ENCODE results near the gene EEIG2. TPM values are rescaled to one million over a fixed set of nuclear protein-coding genes. Genes with fewer than 3 reads are reported as not detected.
"Not testable (repeated sequence)": the region's sequence is repeated elsewhere in the genome, so short reads cannot be mapped to it uniquely, and the experiment has no call there.

The EEIG2 gene
- total RNA-seq, result 25.4 and 26.4 TPM in 2 replicates

DNA sequence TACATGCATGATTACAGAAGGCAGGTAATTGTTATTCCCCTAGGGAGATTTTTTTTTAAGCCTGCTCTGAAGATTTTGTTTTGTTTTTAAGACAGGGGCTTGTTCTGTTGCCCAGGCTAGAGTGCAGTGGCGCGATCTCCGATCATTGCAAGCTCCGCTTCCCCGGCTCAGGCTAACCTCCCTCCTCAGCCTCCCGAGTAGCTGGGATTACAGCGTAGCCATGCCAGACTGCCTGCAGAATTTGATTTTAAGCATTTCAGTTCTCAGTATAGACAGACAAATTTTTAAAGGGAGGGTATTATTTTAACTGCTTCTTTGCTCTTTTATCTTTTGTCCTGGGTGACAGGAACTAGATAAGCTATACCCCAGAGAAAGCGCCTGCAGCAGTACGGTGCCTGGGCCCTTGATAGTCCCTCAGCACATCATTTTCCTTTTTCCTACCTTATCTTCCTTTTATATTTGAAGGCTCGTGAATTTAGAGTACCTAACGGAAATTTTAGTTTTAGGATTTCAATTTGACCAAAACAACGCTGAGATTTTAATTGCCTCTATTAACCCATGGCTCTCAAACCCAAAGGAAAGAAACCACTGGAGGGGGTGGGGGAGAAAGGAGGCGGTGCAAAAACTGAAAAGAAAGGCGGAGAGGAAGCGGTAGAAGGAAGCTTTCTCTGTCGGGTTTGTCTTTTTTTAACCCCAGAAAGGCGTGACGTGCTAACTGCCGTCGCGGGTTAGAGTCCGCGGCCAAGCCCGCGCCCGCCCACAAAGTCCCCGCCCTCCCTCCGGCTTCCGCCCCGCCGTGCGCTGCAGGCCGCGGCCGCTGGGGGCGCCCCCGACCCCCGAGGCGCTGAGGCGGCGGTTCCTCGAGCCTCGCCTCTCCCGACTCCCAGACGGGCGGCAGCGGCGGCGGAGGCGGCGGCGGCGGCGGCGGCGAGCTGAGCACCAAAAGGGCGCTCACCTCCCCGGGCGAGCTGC, at the start of gene EEIG2:
Gene EEIG2 (plus strand): TSS at position 886 of the 972 bp plus-strand sequence. CDS start 329 bp downstream, outside the sequence.
- peak within 1 kb of the TSS; percentile 95 for H3K4me3 Mint-ChIP-seq (ENCODE audit: low read depth)
- peak; percentile 87 for DNase-seq (ENCODE audit: low spot score)
- peak within 1 kb of the TSS; percentile 77 for H3K27ac Mint-ChIP-seq
- H3K9me3 Mint-ChIP-seq, result no peaks in the 10 kb centered on the region
- no peaks in the 10 kb centered on the region for H3K36me3 Mint-ChIP-seq (ENCODE audit: low read depth)
- intact Hi-C loops (cut with micrococcal nuclease), result loop anchor here (1.0 to 2.0 kb wide), 3 partner anchors 55 to 133 kb away; partner anchors contain the start of gene PRPF38B
- peaks cover 4% of the 10 kb centered on the region for H3K27me3 Mint-ChIP-seq (ENCODE audit: low read depth)
- H3K4me1 Mint-ChIP-seq (ENCODE audit: low read depth), result peaks cover 40% of the 10 kb centered on the region

DNA sequence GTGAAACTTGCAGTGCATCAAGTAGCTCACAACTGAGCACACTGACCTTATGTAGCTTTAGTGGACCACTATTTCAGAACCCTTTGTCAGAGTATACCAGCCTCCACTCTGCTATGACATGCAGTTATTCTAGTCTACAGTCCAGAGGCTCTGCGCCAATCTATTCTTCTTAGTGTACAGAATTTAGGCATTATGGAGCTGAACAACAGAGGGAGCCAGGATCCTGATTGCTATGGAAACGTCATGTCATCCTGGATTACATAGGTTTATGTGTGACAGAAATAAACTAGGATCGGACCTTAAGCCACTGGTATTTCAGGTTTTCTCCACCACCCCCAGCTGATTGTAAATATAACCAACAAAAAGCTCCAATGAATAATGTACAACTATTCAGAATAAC, 48.1 kb upstream of the EEIG2 start:
- no peak overlapping the region for H3K4me3 Mint-ChIP-seq (ENCODE audit: low read depth)
- DNase-seq (ENCODE audit: low spot score), result no peak
- peaks cover 8% of the 10 kb centered on the region for H3K36me3 Mint-ChIP-seq (ENCODE audit: low read depth)
- peaks cover 31% of the 10 kb centered on the region for H3K27me3 Mint-ChIP-seq (ENCODE audit: low read depth)
- H3K4me1 Mint-ChIP-seq (ENCODE audit: low read depth), result peaks cover 7% of the 10 kb centered on the region
- H3K9me3 Mint-ChIP-seq, result peaks cover 19% of the 10 kb centered on the region
- no peak overlapping the region for H3K27ac Mint-ChIP-seq
- intact Hi-C loops (cut with micrococcal nuclease), result loop anchor here (1.0 kb wide), 2 partner anchors 50 to 132 kb away; no protein-coding TSS in a partner anchor

DNA sequence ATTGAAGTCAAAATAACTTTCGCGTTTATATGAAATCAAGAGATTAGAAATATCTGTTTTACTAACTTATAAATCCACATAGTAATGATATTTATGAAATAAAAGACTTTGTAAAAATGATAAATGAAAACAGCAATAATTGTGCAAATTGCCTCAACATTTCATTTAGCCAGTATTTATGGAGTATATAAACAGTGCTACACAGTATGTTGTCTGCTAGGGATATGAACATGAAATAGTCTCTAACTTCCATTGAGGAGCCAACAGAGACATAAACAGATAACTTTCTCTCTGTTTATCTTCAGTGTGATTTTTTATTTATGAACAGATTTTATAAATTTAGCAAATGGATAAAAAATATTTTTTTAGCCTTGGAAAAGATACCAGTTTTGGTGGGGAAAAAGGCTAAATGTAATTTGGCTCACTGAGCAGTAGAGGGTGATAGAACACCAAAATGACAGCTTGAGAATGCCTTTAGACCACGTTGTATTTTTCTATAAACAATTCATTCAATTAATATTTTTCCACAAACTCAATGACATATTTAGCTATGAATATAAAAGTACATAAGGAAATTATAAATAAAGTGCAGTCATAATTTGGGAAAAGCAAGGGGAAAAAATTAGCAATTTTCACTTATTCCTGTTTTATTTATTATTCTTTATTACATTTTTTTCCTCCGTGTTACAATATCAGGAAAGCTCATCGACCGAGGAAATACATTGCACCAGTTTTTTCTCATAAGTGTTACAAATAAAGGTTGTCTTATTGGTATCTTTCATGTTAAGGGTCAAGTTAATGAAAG, 47.5 kb upstream of the EEIG2 start:
- Mint-ChIP-seq H3K27me3 (ENCODE audit: low read depth) (peaks cover 36% of the 10 kb centered on the region), H3K27ac (no peak overlapping the region), H3K4me3 (ENCODE audit: low read depth) (no peak overlapping the region)

DNA sequence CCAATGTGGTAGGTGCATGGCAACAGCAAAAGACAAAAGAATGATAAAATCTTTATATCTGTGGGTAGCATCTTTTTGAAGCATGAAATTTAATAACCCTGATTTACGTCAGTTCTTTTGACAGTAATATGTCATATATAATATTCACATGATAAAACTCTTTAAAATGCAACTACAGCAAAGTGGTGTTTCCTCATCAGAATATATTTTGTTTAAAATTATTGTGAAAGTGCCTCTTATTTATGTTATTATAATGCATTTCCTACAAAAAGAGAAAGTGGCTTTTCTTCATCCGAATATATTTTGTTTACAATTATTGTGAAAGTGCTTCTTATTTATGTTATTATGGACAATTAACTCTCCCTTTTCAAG, 46.9 kb upstream of the EEIG2 start:
- Mint-ChIP-seq H3K27ac (no peak overlapping the region), H3K9me3 (peaks cover 19% of the 10 kb centered on the region), H3K27me3 (ENCODE audit: low read depth) (peaks cover 32% of the 10 kb centered on the region), H3K4me3 (ENCODE audit: low read depth) (no peak overlapping the region), H3K36me3 (ENCODE audit: low read depth) (peaks cover 8% of the 10 kb centered on the region), H3K4me1 (ENCODE audit: low read depth) (peaks cover 7% of the 10 kb centered on the region)
- intact Hi-C loops (cut with micrococcal nuclease), result no loop called here
- no peak for DNase-seq (ENCODE audit: low spot score)

More for the DNA sequence above, 47.5 kb upstream of the EEIG2 start:
- intact Hi-C loops (cut with micrococcal nuclease), result loop anchor here (1.0 kb wide), 2 partner anchors 49 to 131 kb away; no protein-coding TSS in a partner anchor
- H3K36me3 Mint-ChIP-seq (ENCODE audit: low read depth), result peaks cover 8% of the 10 kb centered on the region
- H3K4me1 Mint-ChIP-seq (ENCODE audit: low read depth), result peaks cover 7% of the 10 kb centered on the region
- DNase-seq (ENCODE audit: low spot score), result no peak
- peaks cover 19% of the 10 kb centered on the region for H3K9me3 Mint-ChIP-seq

DNA sequence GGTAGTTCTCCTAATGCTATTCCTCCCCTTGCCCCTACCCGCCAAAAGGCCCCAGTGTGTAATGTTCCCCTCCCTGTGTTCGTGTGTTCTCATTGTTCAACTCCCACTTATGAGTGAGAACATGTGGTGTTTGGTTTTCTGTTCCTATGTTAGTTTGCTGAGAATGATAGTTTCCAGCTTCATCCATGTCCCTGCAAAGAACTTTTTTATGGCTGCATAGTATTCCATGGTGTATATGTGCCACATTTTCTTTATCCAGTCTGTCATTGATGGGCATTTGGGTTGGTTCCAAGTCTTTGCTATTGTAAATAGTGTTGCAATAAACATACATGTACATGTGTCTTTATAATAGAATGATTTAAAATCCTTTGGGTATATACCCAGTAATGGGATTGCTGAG, 46.0 kb upstream of the EEIG2 start:
- H3K36me3 Mint-ChIP-seq (ENCODE audit: low read depth); H3K27ac Mint-ChIP-seq; H3K4me3 Mint-ChIP-seq (ENCODE audit: low read depth); H3K4me1 Mint-ChIP-seq (ENCODE audit: low read depth); intact Hi-C loops (cut with micrococcal nuclease); DNase-seq (ENCODE audit: low spot score): not testable (repeated sequence)
- H3K27me3 Mint-ChIP-seq (ENCODE audit: low read depth), result peaks cover 35% of the 10 kb centered on the region
- peaks cover 17% of the 10 kb centered on the region for H3K9me3 Mint-ChIP-seq

DNA sequence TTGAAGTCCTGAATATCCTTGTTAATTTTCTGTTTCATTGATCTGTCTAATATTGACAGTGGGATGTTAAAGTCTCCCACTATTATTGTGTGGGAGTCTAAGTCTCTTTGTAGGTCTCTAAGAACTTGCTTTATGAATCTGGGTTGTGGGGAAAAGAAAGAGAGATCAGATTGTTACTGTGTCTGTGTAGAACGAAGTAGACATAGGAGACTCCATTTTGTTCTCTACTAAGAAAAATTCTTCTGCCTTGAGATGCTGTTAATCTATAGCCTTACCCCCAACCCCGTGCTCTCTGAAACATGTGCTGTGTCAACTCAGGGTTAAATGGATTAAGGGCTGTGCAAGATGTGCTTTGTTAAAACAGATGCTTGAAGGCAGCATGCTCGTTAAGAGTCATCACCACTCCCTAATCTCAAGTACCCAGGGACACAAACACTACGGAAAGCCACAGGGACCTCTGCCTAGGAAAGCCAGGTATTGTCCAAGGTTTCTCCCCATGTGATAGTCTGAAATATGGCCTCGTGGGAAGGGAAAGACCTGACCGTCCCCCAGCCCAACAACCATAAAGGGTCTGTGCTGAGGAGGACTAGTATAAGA, 42.5 kb upstream of the EEIG2 start:
- Mint-ChIP-seq H3K4me1 (ENCODE audit: low read depth) (peaks cover 14% of the 10 kb centered on the region), H3K27me3 (ENCODE audit: low read depth) (peaks cover 31% of the 10 kb centered on the region)
- H3K9me3 Mint-ChIP-seq; DNase-seq (ENCODE audit: low spot score); H3K36me3 Mint-ChIP-seq (ENCODE audit: low read depth); H3K27ac Mint-ChIP-seq; intact Hi-C loops (cut with micrococcal nuclease); H3K4me3 Mint-ChIP-seq (ENCODE audit: low read depth): not testable (repeated sequence)

DNA sequence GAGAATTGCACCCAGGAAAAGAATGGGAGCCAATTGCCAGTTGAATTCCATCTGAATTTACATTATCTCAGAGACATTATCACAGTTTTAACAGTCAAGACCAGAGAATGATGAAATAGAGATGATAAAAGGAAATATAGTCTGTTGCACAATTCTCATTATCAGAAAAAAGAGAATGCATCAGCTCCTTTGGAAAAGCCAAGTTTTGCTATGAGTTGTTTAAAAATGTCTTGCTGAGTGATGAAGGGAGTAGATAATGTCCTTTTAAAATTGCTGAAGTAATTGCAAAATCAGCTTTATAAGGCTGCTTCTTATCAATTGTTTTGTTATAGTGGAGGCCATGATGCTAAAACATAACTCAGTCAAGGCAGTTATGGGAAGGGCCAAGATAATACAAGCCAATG, 37.9 kb upstream of the EEIG2 start:
- Mint-ChIP-seq H3K27ac (no peak overlapping the region), H3K36me3 (ENCODE audit: low read depth) (no peaks in the 10 kb centered on the region), H3K4me1 (ENCODE audit: low read depth) (peaks cover 8% of the 10 kb centered on the region), H3K4me3 (ENCODE audit: low read depth) (no peak overlapping the region), H3K27me3 (ENCODE audit: low read depth) (peaks cover 15% of the 10 kb centered on the region), H3K9me3 (peaks cover 18% of the 10 kb centered on the region)
- intact Hi-C loops (cut with micrococcal nuclease), result no loop called here
- DNase-seq (ENCODE audit: low spot score), result no peak

DNA sequence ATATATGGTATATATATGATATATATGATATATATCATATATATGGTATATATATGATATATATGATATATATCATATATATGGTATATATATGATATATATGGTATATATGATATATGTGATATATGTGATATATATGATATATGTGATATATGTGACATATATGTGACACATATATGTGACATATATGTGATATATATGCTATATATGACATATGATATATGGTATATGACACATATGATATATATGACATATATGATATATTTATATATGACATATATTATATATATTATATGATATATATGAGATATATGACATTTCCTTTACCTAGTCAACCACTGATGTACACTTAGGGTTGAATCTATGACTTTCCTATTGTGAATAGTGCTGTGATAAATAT, 36.1 kb upstream of the EEIG2 start:
- intact Hi-C loops (cut with micrococcal nuclease), result no loop called here
- DNase-seq (ENCODE audit: low spot score), result no peak
- Mint-ChIP-seq H3K27ac (no peak overlapping the region), H3K4me1 (ENCODE audit: low read depth) (peaks cover 8% of the 10 kb centered on the region), H3K27me3 (ENCODE audit: low read depth) (peaks cover 15% of the 10 kb centered on the region), H3K36me3 (ENCODE audit: low read depth) (no peaks in the 10 kb centered on the region), H3K4me3 (ENCODE audit: low read depth) (no peak overlapping the region), H3K9me3 (peaks cover 22% of the 10 kb centered on the region)

DNA sequence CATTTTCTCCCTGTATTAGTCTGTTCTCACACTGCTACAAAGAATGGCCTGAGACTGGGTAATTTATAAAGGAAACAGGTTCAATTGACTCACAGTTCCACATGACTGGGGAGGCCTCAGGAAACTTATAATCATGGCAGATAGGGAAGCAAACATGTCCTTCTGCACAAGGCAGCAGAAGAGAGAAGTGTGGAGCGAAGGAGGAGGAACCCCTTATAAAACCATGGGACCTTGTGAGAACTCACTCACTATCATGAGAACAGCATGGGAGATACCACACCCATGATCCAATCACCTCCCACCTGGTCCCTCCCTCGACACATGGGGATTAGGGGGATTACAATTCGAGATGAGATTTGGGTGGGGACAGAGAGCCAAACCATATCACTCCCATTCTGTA, 35.2 kb upstream of the EEIG2 start:
- DNase-seq (ENCODE audit: low spot score), result no peak
- H3K4me1 Mint-ChIP-seq (ENCODE audit: low read depth), result peaks cover 8% of the 10 kb centered on the region
- H3K9me3 Mint-ChIP-seq, result peaks cover 22% of the 10 kb centered on the region
- H3K4me3 Mint-ChIP-seq (ENCODE audit: low read depth), result no peak overlapping the region
- H3K27me3 Mint-ChIP-seq (ENCODE audit: low read depth), result peaks cover 10% of the 10 kb centered on the region
- no peak overlapping the region for H3K27ac Mint-ChIP-seq
- no peaks in the 10 kb centered on the region for H3K36me3 Mint-ChIP-seq (ENCODE audit: low read depth)
- intact Hi-C loops (cut with micrococcal nuclease), result no loop called here

DNA sequence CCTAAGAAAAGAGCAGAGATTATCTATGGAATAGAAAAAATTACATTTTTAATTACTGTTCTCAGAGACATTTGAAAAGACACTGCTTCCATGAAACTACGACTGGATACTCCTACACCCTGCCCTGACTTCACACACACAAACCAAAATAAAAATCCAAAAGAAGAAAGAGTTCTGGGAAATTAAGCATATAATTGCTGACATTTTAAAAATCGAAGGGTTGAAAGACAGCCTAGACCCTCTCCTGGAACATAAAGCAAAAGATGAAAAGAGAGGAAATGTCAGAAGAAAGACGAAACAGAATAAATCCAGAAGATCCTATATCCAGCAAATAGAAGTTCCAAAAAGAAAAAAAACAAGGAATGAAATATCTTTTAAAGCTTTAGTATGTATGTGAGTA, 32.8 kb upstream of the EEIG2 start:
- Mint-ChIP-seq H3K9me3 (peaks cover 22% of the 10 kb centered on the region), H3K27me3 (ENCODE audit: low read depth) (peaks cover 12% of the 10 kb centered on the region), H3K4me3 (ENCODE audit: low read depth) (no peak overlapping the region), H3K36me3 (ENCODE audit: low read depth) (no peaks in the 10 kb centered on the region), H3K27ac (no peak overlapping the region), H3K4me1 (ENCODE audit: low read depth) (peaks cover 3% of the 10 kb centered on the region)
- intact Hi-C loops (cut with micrococcal nuclease), result no loop called here
- no peak for DNase-seq (ENCODE audit: low spot score)

DNA sequence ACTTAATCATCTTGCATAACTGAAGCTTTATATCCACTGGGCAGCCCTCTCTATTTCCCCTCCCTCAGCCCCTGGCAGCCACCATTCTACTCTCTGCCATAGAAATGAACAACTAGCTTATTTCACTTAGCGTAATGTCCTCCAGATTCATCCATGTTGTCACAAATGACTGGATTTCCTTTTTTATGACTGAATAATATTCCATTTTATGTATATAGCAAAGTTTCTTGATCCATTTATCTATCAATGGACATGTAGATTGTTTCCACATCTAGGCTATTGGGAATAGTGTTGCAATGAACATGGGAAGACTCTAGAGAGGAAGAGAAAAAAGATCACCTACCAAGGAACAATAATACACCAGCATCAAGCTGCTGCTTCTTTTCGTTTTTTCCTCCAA, 32.1 kb upstream of the EEIG2 start:
- Mint-ChIP-seq H3K4me3 (ENCODE audit: low read depth) (no peak overlapping the region), H3K4me1 (ENCODE audit: low read depth) (no peaks in the 10 kb centered on the region), H3K36me3 (ENCODE audit: low read depth) (no peaks in the 10 kb centered on the region), H3K27ac (no peak overlapping the region), H3K9me3 (peaks cover 22% of the 10 kb centered on the region), H3K27me3 (ENCODE audit: low read depth) (peaks cover 12% of the 10 kb centered on the region)
- DNase-seq (ENCODE audit: low spot score), result no peak
- intact Hi-C loops (cut with micrococcal nuclease), result no loop called here

DNA sequence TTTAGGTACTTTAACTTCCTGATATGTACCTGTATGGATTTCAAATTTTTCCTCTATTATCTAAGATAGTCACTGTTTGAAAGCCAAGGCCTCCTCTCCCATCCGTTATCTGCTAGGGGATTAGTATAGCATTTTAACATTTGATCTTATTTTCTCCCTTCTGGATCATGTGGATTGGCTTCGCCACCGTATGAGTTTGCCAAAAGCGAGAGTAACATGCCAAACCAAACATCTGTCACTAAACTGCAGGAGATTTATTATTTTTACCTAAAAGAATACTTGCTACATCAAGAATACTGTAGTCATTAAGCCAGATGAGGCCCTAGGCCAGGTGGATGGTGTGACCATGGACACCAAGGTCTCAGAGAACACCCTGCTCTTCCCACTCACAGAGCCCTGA, 28.5 kb upstream of the EEIG2 start:
- DNase-seq (ENCODE audit: low spot score), result no peak
- Mint-ChIP-seq H3K36me3 (ENCODE audit: low read depth) (no peaks in the 10 kb centered on the region), H3K27me3 (ENCODE audit: low read depth) (peaks cover 12% of the 10 kb centered on the region), H3K4me3 (ENCODE audit: low read depth) (no peak overlapping the region), H3K4me1 (ENCODE audit: low read depth) (peaks cover 15% of the 10 kb centered on the region), H3K27ac (no peak overlapping the region), H3K9me3 (peaks cover 4% of the 10 kb centered on the region)
- intact Hi-C loops (cut with micrococcal nuclease), result no loop called here
